Stomach (tissue), 9 donors: ENCODE results near the gene PIGR. TPM values are rescaled to one million over a fixed set of nuclear protein-coding genes. Genes with fewer than 3 reads are reported as not detected.
A peak's percentile ranks its signal among the peaks of the same experiment; 100 is the strongest.

Experiments
- DNase-seq, 2 donors: peaks; one replicate each; pipeline versions ENCODE4 v3.0.0 to v3.0.0-alpha.2; 2013 to 2019
- H3K27ac ChIP-seq, 5 donors: fragments of 200-600 bp in 4 of 5; sonication (generic) in 4 of 5; one replicate each; pipeline ENCODE4 v1.5.1; 2013 to 2019; ENCODE audit warnings: mild to moderate bottlenecking in 1 of 5, moderate library complexity in 1 of 5
- H3K27me3 ChIP-seq, 3 donors: fragments of 200-600 bp; sonication (generic); one replicate each; pipeline ENCODE4 v1.5.1; 2017 to 2019; ENCODE audit warnings: mixed run types in 1 of 3
- H3K36me3 ChIP-seq, 4 donors: fragments of 200-600 bp; sonication (generic); 1 replicate in 3 of 4; 2 replicates in 1 of 4; pipeline ENCODE4 v1.5.1; 2016 to 2019
- H3K4me1 ChIP-seq, 4 donors: fragments of 200-600 bp; sonication (generic); one replicate each; pipeline ENCODE4 v1.5.1; 2016 to 2019
- H3K4me3 ChIP-seq, 4 donors: fragments of 200-600 bp; sonication (generic) in 3 of 4; one replicate each; pipeline ENCODE4 v1.5.1; 2016 to 2019; ENCODE audit warnings: mild to moderate bottlenecking in 1 of 4
- H3K9me3 ChIP-seq, 4 donors: fragments of 200-600 bp; sonication (generic); one replicate each; pipeline ENCODE4 v1.5.1; 2016 to 2019
- CTCF ChIP-seq, 7 experiments: fragments of 450-650 bp in 4 of 7; fragments of 200-600 bp in 3 of 7; sonication (generic) in 3 of 7; IDR thresholded peaks; one replicate each; pipeline ENCODE4 v1.5.1; 2016 to 2019; ENCODE audit warnings: antibody characterized with exemption in 7 of 7, control low read depth in 2 of 7, mild to moderate bottlenecking in 1 of 7
- EP300 ChIP-seq: sonication (generic); formaldehyde crosslinking; IDR thresholded peaks from one replicate; pipeline ENCODE4 v1.6.1; 2017; ENCODE audit warnings: antibody characterized with exemption
- POLR2A ChIP-seq, 4 donors: fragments of 450-650 bp; IDR thresholded peaks; one replicate each; pipeline ENCODE4 v1.6.1; 2016; ENCODE audit warnings: antibody characterized with exemption in 4 of 4, control low read depth in 2 of 4, mild to moderate bottlenecking in 1 of 4, moderate library complexity in 1 of 4
- POLR2AphosphoS5 ChIP-seq, 3 donors: sonication (generic); formaldehyde crosslinking; IDR thresholded peaks; one replicate each; pipeline ENCODE4 v1.6.1; 2016; ENCODE audit warnings: antibody characterized with exemption in 3 of 3
- WGBS, 5 donors: extraction: QIAGEN DNeasy Blood & Tissue Kit in 3 of 5; methylation state at CpG; one replicate each; pipeline versions ENCODE4 v1.1.5 to v1.1.7; 2013 to 2018; 5-methylcytosine and 5-hydroxymethylcytosine counted together
- intact Hi-C: fragments of 100-400 bp; cut with DNase I; formaldehyde crosslinking; loops from one replicate; pipeline ENCODE4 v1.15.1; 2023; ENCODE audit warnings: low total_unique reads
- polyA plus RNA-seq, 3 donors: library from polyadenylated mRNA; stranded (reverse); fragments of 200-250 nt; gene quantifications; one replicate each; pipeline ENCODE4 v1.2.3, GENCODE V29; 2013
- total RNA-seq, 5 donors: library from RNA; depleted of rRNA; stranded (reverse); fragments of >200 nt; gene quantifications; one replicate each; pipeline versions ENCODE4 v1.1.0 to v1.2.3, GENCODE V29; 2014 to 2016
- donor health status: healthy with polysubstance abuse.
- donor health status: Bipolar disorder and iron deficiency.
- donor health status: healthy.

PIGR gene
- total and polyA plus RNA-seq, 8 donors: 6.3 to 3,112 (median 163) TPM

GRCh38 chr1:206939841-206940587, 6.3 kb downstream of the PIGR start:
- Histone ChIP-seq H3K4me1 (peaks cover 22 to 65% (median 23%) of the 10 kb centered on the region in 4 donors), H3K27ac (peak overlapping the region; percentile 6 to 85 (median 22)), H3K4me3 (peak overlapping the region in 1 of 4 donors; percentile 30), H3K9me3 (no peaks in the 10 kb centered on the region), H3K36me3 (peaks cover 0 to 51% (median 17%) of the 10 kb centered on the region in 4 donors), H3K27me3 (peaks cover 0 to 6% (median 0%) of the 10 kb centered on the region in 3 donors)
- peak in 1 of 2 donors; percentile 66 for DNase-seq
- 37 to 73% (median 42%) methylated on average over 9 of the region's 9 CpGs for WGBS, 5 donors
- TF ChIP-seq CTCF (IDR thresholded peaks at IDR 0.05): no peak
- TF ChIP-seq POLR2AphosphoS5 (IDR thresholded peaks at IDR 0.05): no peak
- no peak for TF ChIP-seq EP300
- no peak for TF ChIP-seq POLR2A (IDR thresholded peaks at IDR 0.05)
- intact Hi-C loops: no loop called here

- DNase-seq: no peak
- H3K27me3 ChIP-seq: peaks cover 0 to 3% (median 0%) of the 10 kb centered on the region in 3 donors
- 56 to 90% (median 74%) methylated on average over 13 of the region's 13 CpGs for WGBS, 5 donors
- TF ChIP-seq POLR2A (IDR thresholded peaks at IDR 0.05): no peak
- no peak for TF ChIP-seq POLR2AphosphoS5 (IDR thresholded peaks at IDR 0.05)
- peak overlapping the region in 1 of 4 donors; percentile 30 for H3K4me3 ChIP-seq
- H3K36me3 ChIP-seq: peaks cover 0 to 60% (median 21%) of the 10 kb centered on the region in 4 donors
- intact Hi-C loops: no loop called here
- peaks cover 22 to 65% (median 23%) of the 10 kb centered on the region in 4 donors for H3K4me1 ChIP-seq
- H3K9me3 ChIP-seq: no peaks in the 10 kb centered on the region
- peak overlapping the region in 2 of 5 donors; percentile 17 to 33 for H3K27ac ChIP-seq
Measured at GRCh38 chr1:206939131-206939530, 7.1 kb downstream of the PIGR start.

- peaks cover 0 to 75% (median 28%) of the 10 kb centered on the region in 4 donors for H3K36me3 ChIP-seq
- peaks cover 21 to 57% (median 22%) of the 10 kb centered on the region in 4 donors for H3K4me1 ChIP-seq
- H3K27me3 ChIP-seq: no peaks in the 10 kb centered on the region
- no peaks in the 10 kb centered on the region for H3K9me3 ChIP-seq
- no peak for TF ChIP-seq CTCF (IDR thresholded peaks at IDR 0.05)
- TF ChIP-seq EP300: no peak
- TF ChIP-seq POLR2AphosphoS5 (IDR thresholded peaks at IDR 0.05): no peak
- TF ChIP-seq POLR2A (IDR thresholded peaks at IDR 0.05): no peak
- no peak overlapping the region for H3K27ac ChIP-seq
- WGBS, 5 donors: 72 to 90% (median 88%) methylated on average over 6 of the region's 6 CpGs
- no peak for DNase-seq
- intact Hi-C loops: no loop called here
- no peak overlapping the region for H3K4me3 ChIP-seq
Measured at GRCh38 chr1:206937425-206937824, 8.8 kb downstream of the PIGR start.

GRCh38 chr1:206935491-206936067, 10.7 kb downstream of the PIGR start:
- Histone ChIP-seq H3K4me1 (peaks cover 7 to 43% (median 11%) of the 10 kb centered on the region in 4 donors), H3K9me3 (no peaks in the 10 kb centered on the region), H3K36me3 (peaks cover 0 to 92% (median 38%) of the 10 kb centered on the region in 4 donors), H3K27me3 (no peaks in the 10 kb centered on the region), H3K4me3 (no peak overlapping the region), H3K27ac (no peak overlapping the region)
- 46 to 68% (median 52%) methylated on average over 15 to 19 of the region's 19 CpGs for whole genome bisulfite sequencing, 5 donors
- peak; percentile 70 to 72 for DNase-seq
- no peak for TF ChIP-seq EP300
- TF ChIP-seq CTCF (IDR thresholded peaks at IDR 0.05): peak in 5 of 7 experiments; percentile 53 to 76 (median 73)
- peak in 1 of 3 donors; percentile 17 for TF ChIP-seq POLR2AphosphoS5 (IDR thresholded peaks at IDR 0.05)
- TF ChIP-seq POLR2A (IDR thresholded peaks at IDR 0.05): no peak
- intact Hi-C loops: no loop called here
